DMS 273 (cell line): ENCODE measurements around the gene CEP63.
"Not testable (repeated sequence)": the region's sequence is repeated elsewhere in the genome, so short reads cannot be mapped to it uniquely, and the experiment has no call there.

Experiments used
- DNase-seq: peaks from one replicate; lab custom pipeline; 2025; ENCODE audit not compliant: unreplicated experiment; lab: John Stamatoyannopoulos, UW

The CEP63 gene

GRCh38 chr3:134567605-134568004, 81.7 kb downstream of the CEP63 start:
- DNase-seq = no peak

DNA sequence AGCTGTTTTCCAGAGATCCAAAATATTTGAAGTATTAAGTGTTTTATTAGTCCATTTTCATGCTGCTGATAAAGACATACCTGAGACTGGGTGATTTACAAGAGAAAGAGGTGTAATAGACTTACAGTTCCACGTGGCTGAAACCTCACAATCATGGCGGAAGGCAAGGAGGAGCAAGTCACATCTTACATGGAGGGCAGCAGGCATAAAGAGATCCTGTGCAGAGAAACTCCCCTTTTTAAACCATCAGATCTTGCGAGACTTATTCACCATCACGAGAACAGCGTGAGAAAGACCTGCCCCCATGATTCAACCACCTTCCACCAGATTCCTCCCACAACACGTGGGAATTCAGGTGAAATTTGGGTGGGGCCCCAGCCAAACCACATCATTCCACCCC, 82.9 kb downstream of the CEP63 start:
- DNase-seq = no peak

DNA sequence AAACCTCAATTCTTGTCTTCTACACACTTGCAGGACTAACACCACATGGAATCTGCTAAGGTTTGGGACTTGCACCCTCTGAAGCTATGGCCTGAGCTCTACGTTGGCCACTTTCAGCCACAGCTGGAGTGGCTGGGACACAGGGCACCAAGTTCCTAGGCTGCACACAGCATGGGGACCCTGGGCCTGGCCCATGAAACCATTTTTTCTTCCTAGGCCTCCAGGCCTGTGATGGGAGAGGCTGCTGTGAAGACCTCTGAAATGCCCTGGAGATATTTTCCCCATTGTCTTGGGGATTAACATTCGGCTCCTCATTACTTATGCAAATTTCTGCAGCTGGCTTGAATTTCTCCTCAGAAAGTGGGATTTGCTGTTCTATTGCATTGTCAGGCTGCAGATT, 84.0 kb downstream of the CEP63 start:
- not testable (repeated sequence) for DNase-seq

DNA sequence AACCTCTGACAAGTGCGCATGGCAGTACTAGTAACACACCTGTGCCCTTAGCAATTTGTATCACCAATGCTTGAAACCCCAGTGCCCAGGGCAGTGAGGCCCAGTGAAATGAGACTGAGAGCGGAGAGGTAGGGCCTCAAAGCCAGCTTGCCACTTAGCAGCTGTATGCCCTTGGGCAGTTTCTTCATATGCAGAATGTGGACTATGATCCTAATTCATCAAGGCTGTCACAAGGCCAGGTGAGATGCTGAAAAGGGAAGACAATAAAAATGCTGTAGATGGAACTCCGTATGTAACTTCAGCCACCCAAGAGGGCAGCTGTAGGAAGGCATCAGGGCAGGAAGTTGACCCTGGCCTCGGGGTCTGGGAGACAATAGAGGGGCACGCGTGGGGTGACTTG, 90.6 kb downstream of the CEP63 start:
- DNase-seq = no peak

DNA sequence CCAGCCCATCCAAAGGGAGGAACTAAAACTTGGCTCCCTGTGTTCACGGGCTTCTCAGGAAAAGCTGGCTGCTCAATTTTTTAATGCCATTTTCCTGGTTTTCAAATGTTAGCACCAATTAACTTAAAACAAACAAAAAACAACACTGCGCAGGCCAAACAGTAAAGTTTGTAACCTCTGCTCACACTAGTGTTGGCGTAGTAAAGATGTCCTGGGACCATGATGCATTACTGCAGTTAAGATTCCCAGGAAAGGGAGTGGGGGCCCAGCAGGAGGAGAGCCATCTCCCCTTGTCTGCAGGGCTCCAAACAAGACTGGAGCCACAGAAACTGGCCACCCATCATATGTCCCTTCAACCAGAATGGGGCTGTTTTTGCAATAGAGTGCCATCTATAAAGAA, 91.0 kb downstream of the CEP63 start:
- no peak for DNase-seq

DNA sequence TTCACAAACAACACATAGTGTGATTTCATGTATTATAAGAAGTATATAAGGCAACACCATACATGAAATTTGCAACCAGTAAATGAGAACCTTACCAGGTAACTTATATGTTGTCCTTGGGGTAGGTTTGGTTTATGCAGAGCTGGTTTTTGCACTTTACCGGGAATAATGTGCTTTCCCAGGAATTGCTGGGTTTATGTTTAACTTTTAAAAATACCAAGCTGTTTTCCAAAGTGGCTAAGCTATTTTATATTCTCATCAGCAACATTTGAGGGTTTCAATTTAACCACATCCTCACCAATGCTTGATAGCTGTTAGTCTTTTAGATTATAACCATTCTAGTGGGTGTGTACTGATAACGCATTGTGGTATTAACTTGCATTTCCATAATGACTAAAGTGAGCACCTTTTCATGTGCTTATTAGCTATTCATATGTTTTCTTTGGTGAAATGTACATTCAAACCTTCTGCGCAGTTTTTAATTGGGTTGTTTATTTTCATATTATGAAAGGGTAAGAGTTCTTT, 93.3 kb downstream of the CEP63 start:
- DNase-seq = no peak

DNA sequence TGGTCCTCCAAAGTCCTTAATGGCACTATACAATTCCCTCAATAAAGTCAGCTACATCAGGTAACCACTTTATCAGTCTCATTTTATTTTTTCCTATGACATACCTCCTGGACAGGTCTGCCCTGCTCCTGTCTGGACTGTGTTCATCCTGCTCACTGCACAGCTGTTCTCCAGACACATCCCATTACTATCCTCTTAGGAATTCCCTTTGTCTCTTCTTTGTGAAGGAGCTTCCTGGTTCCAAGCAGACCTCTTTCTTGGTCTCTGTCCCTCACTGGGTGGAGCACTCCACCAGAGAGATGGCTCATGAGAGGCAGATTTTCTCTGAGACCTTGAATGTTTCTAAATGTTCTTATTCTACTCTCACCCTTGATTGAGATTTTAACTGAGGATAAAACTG, 104.9 kb downstream of the CEP63 start:
- no peak for DNase-seq

DNA sequence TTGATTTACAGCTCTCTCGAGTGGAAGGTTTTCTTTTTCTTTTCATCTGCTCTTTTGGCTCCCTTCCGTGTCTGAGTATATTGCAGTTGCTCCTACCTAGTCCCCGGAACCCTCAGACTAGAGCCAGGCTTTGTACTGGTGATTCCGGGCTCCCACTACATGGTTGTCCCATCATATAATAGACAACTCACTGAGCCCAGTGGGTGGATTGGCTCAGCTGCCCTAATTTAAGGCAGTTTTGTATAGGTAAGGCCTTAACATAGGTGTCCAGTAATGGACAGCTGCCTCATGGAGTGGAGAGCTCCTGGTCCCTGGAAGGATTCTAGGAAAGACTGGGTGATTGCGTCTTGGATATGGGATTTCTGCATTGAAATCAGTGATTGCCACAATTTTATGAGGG, 106.9 kb downstream of the CEP63 start:
- DNase-seq = no peak

GRCh38 chr3:134594331-134594741, 108.5 kb downstream of the CEP63 start:
- no peak for DNase-seq

DNA sequence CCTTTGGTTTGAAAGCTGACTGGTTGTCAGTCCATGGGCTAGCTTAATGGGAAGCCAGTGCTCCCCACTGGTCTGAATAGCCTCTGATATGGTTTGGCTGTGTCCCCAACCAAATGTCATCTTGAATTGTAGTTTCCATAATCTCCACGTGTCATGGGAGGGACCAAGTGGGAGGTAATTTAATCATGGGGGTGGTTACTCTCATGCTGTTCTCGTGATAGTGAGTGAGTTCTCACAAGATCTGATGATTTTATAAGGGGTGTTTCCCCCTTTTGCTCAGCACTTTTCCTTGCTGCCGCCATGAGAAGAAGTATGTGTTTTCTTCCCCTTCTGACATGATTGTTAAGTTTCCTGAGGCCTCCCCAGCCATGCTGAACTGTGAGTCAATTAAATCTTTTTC, 109.1 kb downstream of the CEP63 start:
- DNase-seq = not testable (repeated sequence)

DNA sequence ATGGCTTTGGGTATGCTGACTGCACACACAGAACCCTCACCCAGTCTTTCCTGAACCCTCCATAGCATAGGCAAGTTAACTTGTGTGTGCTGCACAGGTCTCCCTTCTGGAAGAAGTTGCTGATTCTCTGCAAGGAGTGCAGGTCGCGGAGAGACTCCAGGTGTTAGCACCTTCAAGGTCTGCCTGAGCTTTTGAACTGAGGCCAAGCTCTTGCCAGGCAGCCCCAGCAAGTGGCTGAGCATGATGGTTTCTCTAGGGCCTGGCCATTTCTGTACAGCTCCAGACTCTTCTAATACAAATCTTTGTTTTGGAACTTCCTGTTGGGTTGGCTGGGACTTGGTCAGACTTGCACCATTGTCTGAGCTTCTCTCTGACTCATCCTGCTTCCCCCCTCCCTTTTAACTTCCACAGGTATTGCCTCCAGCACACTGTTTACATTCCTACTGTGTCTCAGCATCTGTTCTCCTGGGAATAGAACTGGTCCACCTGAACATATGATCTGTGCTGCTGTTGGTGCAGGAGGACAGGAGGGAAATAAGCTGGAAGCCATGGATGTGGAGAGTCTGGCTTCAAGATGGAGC, 111.6 kb downstream of the CEP63 start:
- no peak for DNase-seq

DNA sequence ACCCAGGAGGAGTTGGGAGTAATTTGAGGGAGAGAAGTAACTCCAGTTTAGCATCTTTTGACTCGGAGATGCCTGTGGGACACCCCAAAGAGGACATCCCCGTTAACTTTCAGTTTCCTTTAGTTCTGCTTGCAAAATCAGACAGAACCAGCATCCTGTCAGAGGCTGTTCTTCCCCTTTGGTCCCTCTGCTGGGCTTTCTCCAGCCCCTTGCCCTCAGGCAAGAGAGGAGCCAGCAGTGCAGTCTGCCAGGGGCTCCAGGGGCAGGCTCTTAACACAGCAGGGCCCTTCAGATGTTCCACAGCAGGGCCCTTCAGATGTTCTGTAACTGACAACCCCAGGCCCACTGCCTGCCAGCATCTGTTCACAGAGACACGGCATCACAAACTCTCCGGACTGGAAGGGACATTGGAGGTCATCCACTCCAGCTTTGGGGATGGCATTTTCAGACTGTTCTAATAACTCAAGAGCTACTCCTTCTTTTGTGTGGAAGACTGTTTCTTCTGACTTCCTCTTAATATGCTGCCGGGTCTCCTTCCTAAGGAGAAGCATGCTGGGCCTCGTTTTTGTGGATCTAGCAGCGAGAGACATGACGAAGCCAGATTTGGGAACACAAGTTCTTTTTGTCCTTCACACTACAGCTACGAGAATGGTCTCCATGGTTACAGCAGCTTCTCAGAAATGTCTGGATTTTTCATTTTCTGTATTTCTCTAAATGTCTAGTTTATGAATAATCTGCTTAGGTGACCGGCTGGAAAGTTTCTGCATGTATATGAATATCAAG, 113.1 kb downstream of the CEP63 start:
- DNase-seq = no peak

GRCh38 chr3:134600206-134600605, 114.3 kb downstream of the CEP63 start:
- no peak for DNase-seq

DNA sequence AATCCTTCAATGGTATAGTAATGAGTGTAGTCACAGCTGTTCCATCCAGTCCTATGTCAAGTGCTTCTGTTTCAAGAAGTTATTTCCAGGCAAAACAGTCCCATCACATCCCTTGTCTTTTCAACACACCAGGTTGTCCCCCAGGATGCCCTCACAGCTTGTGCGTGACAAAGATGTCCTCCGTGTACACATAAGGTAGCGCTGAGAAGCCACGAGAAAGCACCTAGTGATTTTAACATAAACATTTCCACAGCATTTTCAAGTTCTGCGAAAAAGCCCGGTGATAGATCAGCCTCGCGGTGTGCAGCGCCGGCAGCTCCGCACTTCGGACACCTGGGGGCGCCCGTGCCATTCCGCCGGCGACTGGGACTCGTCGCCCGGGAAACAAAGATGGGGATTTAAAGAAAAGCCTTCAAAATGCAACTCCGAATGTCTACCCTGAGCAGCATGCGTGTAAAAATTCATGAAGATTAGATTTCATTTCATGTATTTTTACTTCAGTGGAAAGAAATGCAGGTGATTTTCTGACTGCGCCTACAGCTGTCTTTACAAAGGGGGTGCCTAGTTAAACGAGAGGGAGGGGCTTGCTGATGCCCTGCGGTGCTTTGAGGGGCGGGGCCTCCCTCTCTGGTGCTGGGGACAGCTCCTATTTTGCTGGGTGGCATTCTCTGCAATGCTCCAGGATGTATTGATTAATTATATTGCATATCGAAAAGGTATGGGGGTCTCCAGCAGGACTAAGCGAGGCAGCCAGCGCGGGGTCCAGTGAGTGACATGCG, 115.0 kb downstream of the CEP63 start:
- peak; percentile 92 for DNase-seq

- DNase-seq = peak; percentile 94
These were observed 115.9 kb downstream of the CEP63 start for GRCh38 chr3:134601539-134602439.

GRCh38 chr3:134602440-134602814, 116.6 kb downstream of the CEP63 start:
- no peak for DNase-seq

GRCh38 chr3:134603480-134603879, 117.6 kb downstream of the CEP63 start:
- DNase-seq = no peak

- no peak for DNase-seq
These were observed 118.1 kb downstream of the CEP63 start for GRCh38 chr3:134603956-134604355.

- no peak for DNase-seq
These were observed 119.7 kb downstream of the CEP63 start for GRCh38 chr3:134605556-134605955.

DNA sequence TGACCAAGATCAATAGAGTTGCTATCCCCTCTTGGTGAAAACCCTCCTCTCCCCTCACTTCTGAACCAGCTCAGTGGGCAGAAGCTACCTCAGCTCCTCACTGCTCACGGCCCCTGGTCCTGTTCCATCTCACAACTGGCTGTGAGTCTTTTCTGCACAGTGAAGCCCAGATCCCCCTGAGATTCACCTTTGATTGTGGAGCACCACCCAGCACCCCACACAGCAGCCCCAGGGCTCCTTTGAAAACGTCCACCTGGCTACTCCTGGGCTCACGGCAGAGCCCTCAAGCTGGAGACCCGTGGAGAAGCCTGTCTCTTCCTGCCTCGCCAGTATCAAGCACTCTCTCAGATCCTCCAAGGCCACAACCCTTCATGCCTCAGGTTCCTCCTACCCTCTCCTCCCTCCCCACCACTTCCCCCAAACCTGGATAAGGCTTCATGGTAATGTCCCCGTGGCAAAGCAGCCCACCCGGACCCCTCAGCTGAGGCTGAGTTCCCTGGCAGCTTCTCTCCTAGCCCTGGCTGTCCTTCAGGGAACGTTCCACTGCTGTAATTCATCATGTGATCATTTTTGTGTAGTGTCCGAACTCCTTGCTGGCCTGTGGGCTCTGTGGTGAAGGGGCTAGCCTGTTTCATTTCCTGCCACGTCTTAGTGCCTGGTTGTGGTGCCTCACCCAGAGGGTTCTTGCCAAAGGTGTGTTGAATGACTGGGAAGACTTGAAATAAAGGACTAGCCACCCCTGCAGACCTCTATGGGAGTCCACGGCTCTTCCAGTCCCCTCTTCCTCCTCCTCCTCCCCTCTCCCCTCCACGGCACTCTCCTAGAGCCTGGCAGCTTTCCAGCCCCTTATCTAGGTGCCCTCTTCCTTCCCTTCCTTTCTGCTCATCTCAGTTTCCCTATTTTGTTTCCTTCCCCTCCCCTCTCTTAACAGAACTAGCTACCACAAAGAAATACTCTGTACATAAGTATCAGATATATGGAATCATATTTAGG, 120.5 kb downstream of the CEP63 start:
- peak; percentile 32 for DNase-seq
